ENCODE measurements around the gene BACE2.

- no peak for TF ChIP-seq REST (IDR thresholded peaks at IDR 0.05; ENCODE audit: insufficient replicate concordance, low read depth)
- no peak for TF ChIP-seq CTCF (IDR thresholded peaks at IDR 0.05; ENCODE audit: insufficient read depth, low read length)
- TF ChIP-seq POLR2AphosphoS5 (IDR thresholded peaks at IDR 0.05; ENCODE audit: low read depth) = no peak
- TF ChIP-seq GABPA (IDR thresholded peaks at IDR 0.05; ENCODE audit: low read depth) = no peak
These were observed 84.1 kb downstream of the BACE2 start for GRCh38 chr21:41251961-41252642.
